ENCODE data around the gene SLC16A8.

DNA sequence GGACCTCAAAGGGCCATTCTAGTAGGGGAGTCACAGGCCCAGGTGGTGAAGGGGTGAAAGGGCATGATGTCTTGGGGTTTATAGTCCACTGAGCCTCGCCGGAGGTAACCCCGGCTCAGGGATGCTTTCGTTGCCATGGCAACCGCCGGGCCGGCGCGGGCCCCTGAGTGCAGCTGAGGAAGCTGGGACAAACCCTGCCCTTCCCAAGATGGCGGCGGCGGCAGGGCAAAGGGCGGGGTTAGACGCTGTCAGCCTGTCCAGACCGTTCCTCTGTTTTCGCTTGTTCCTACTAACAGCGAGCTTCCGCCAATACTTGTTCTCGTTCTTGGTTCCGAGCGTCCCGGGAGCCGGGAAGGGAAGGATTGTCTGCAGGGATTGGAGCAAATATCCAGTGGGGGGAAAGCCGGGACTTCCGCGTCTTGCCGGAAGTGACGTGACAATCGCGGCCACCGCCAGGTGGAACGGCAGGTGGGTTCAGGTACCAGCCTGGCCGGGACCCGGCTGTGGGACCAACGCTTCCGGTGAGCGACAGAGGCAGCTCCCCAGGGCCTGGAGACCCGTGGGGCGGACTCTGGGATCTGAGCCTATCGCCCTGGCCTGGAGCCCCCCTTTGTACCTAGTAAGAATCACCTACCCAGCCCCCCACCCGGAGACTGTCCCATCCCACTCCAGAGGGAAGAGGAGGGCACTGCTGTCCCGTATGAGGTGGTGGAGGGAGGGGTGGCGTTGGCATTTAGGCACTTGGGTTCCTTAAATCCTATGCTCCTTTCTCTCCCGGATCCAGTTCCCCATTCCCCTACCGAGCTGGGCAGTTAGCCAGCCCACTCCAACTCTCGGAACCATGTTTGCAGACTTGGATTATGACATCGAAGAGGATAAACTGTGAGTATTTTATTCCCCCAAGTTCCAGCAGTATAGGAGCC is 26.8 kb downstream of the SLC16A8 start, which contains the start of gene PICK1:
- TF ChIP-seq CSDC2 (CRISPR knock-in tag; IDR thresholded peaks at IDR 0.05), result no peak
- TF ChIP-seq BACH2 (CRISPR knock-in tag; IDR thresholded peaks at IDR 0.05; ENCODE audit: borderline replicate concordance), result no peak
- TF ChIP-seq ARNTL (CRISPR knock-in tag; IDR thresholded peaks at IDR 0.05; ENCODE audit: borderline replicate concordance, low read depth), result no peak
- TF ChIP-seq ESRRG (CRISPR knock-in tag; IDR thresholded peaks at IDR 0.05), result no peak
- TF ChIP-seq, protein P1, sequence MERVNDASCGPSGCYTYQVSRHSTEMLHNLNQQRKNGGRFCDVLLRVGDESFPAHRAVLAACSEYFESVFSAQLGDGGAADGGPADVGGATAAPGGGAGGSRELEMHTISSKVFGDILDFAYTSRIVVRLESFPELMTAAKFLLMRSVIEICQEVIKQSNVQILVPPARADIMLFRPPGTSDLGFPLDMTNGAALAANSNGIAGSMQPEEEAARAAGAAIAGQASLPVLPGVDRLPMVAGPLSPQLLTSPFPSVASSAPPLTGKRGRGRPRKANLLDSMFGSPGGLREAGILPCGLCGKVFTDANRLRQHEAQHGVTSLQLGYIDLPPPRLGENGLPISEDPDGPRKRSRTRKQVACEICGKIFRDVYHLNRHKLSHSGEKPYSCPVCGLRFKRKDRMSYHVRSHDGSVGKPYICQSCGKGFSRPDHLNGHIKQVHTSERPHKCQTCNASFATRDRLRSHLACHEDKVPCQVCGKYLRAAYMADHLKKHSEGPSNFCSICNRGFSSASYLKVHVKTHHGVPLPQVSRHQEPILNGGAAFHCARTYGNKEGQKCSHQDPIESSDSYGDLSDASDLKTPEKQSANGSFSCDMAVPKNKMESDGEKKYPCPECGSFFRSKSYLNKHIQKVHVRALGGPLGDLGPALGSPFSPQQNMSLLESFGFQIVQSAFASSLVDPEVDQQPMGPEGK (CRISPR knock-in tag; IDR thresholded peaks at IDR 0.05; ENCODE audit: borderline replicate concordance), result no peak
- no peak for TF ChIP-seq OSR1 (CRISPR knock-in tag; IDR thresholded peaks at IDR 0.05)
- no peak for TF ChIP-seq ZFP30 (CRISPR knock-in tag; IDR thresholded peaks at IDR 0.05)
- no peak for TF ChIP-seq ISL1 (CRISPR knock-in tag; IDR thresholded peaks at IDR 0.05)
- TF ChIP-seq ZC3H10 (CRISPR knock-in tag; IDR thresholded peaks at IDR 0.05), result no peak
- no peak for TF ChIP-seq GLIS3 (CRISPR knock-in tag; IDR thresholded peaks at IDR 0.05)
- TF ChIP-seq RARB (CRISPR knock-in tag; IDR thresholded peaks at IDR 0.05), result no peak
- TF ChIP-seq ZNF8 (CRISPR knock-in tag; IDR thresholded peaks at IDR 0.05), result no peak
